Measurements from ENCODE around the gene PFKP.

- TF ChIP-seq CTCF (IDR thresholded peaks at IDR 0.05) (no peak), POLR2AphosphoS5 (IDR thresholded peaks at IDR 0.05; ENCODE audit: low read depth, low read length) (no peak), TCF7L2 (IDR thresholded peaks at IDR 0.05; ENCODE audit: low read depth, low read length) (no peak), SIN3A (IDR thresholded peaks at IDR 0.05; ENCODE audit: borderline replicate concordance, insufficient read depth, low read depth, low read length) (no peak), REST (IDR thresholded peaks at IDR 0.05; ENCODE audit: insufficient read depth in 1 of 2, low read depth in 2 of 2, low read length in 1 of 2) (no peak)
Measured at GRCh38 chr10:3127921-3128320, 60.6 kb downstream of the PFKP start.
